DMS53 treated with DMSO at 0.1 percent for 48 hours (cell line): ENCODE measurements around the gene DENND1A.
"Not testable (repeated sequence)": the region's sequence is repeated elsewhere in the genome, so short reads cannot be mapped to it uniquely, and the experiment has no call there.

Experiments used
- DNase-seq: peaks from one replicate; lab custom pipeline; 2025; ENCODE audit not compliant: unreplicated experiment; lab: John Stamatoyannopoulos, UW

DENND1A gene

DNA sequence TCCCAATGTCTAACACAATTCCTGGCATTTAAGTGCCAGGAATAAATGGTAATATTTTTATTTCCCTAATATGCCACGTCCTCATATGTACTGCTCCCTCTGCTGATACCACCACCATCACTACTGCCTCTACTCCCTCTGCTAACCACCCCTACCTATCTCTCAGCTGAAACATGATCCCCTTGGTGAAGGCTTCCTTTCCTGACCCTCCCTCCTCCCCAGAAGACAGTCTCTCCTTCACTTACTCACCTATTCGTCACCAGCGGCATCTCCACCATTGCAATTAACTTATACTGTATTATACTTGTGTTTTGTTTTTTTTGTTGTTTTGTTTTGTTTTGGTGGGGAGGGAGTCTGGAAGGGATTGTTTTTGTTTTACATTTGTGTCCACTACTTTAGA is 4.8 kb downstream of the DENND1A start:
- DNase-seq, result no peak

DNA sequence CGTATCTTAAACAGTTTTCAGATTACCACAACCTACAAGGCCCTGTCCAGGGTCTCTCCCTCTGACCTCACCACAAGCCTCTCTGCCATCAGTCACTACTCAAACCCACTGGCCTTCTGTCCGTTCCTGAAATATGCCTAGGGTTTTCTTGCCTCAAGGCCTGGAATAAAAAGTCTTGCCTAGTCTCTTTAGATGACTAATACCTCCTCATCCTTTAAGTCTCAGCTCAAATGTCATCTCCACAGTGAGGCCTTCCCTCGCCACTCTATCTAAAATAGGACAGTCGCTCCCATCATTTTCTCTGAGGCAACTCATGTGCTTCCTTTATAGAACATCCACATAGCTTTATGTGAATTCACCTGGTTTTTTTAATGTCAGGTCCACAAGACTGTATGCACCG is 5.2 kb downstream of the DENND1A start:
- no peak for DNase-seq

- DNase-seq, result no peak
Measured at GRCh38 chr9:123923884-123924283, 6.0 kb downstream of the DENND1A start.

- no peak for DNase-seq
Measured at GRCh38 chr9:123923377-123923776, 6.5 kb downstream of the DENND1A start.

DNA sequence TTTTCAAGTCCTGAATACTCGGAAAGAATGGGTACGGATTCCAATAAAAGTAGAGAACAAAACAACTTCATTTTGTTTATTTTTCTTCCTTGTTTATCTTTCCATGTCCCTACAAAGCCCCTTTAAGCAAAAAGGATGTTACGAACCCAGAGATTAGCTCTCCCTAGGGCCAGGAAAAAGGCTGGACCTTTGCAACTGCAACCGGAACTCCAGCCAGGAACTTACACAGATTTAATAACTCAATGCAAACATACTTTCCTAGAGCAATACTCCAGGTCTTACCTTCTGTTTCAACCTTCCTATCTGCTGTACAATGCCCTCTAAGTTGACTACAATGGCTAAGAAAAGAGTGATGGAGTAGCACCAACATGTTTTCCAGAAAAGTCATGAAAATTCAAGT is 7.0 kb downstream of the DENND1A start:
- DNase-seq, result no peak

DNA sequence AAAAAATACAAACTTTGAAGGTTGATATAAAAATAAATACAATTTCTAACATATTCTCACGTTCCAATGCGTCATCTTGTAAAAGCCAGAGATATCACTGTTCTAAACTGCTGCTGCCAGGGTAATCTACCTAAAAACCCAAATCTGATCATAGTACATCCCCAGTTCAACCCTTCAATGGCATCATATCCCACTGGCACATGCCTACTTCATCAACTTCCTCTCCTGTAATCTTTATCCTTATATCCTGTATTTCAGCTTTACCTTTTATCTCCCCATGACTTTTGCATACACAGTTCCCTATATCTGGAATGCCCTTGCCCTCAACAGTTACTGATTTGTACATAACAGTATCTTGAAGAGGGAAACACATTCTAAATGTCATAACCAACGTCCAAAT is 7.5 kb downstream of the DENND1A start:
- no peak for DNase-seq

GRCh38 chr9:123914517-123915196 is 15.3 kb downstream of the DENND1A start:
- DNase-seq, result no peak

- no peak for DNase-seq
Measured at GRCh38 chr9:123912167-123912897, 17.6 kb downstream of the DENND1A start.

DNA sequence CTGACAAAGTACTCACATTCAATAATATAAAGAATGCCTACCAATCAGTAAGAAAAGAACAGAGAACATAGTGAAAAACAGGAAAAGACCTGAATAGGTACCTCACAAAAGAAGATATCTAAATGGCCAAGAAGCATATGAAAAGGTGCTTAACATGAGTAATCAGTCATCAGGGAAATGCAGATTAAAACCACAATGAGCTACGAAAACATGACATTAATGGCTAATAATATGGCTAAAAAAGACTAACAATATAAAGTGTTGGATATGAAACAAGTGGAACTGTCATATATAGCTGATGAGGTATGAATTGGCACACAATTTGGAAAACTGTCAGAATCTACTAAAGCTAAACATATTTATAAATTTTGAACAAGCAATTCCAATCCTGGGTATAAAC is 18.9 kb downstream of the DENND1A start:
- DNase-seq, result no peak

GRCh38 chr9:123909192-123909591 is 20.7 kb downstream of the DENND1A start:
- DNase-seq, result not testable (repeated sequence)

- not testable (repeated sequence) for DNase-seq
Measured at GRCh38 chr9:123903550-123903949, 26.4 kb downstream of the DENND1A start.

DNA sequence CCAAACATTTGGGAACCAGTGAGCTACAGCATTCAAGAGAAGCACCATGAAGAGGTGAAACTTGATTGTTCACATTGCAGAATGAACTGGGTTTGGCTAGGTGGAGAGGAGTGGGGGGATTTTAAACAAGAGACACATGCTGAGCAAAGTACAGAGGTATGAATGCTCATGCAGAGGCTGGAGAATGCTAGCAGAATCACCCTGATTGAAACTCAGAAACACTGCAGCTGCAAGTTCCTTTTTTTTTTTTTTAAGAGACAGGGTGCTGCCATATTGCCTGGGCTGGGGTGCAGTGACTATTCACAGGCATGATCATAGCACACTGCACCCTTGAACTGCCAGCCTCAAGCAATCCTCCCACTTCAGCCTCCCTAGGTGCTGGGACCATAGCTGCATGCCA is 35.1 kb downstream of the DENND1A start:
- no peak for DNase-seq

- no peak for DNase-seq
Measured at GRCh38 chr9:123893831-123894460, 36.0 kb downstream of the DENND1A start.

DNA sequence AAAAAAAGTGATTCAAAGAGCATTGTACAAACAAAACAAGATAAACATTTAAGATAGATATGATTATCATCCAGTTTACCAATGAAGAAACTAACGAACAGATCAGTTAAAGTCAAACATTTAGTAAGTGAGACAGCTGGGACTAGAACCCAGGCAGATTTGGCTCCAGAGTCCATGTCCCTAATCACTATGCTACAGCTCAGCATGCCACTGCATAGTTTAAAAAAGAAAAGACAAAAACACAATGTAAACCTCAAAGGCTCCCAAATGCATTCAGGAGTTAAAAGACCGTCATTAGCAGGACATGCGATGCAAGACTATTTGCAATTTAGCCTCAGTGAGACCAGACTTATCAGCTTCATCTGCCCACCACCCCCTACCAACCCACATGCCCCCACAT is 36.8 kb downstream of the DENND1A start:
- DNase-seq, result no peak

DNA sequence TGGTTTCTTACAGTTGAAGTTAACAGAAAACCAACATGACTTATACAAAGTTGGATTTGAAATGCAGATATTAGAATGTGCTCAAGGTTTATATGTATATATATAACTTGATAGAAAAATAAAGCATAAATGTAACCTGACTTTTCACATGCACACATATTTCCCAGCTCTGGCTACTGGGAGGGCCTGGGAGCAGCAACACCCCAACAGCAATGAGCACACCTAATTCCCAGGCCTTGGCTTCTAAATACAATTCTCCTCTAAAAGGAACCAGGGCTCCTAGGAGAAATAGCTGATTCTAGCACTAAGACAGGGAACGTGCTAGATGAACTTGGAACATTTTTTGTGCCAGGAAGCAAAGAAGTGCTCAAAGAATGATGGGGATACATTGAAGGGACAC is 42.1 kb downstream of the DENND1A start:
- no peak for DNase-seq

DNA sequence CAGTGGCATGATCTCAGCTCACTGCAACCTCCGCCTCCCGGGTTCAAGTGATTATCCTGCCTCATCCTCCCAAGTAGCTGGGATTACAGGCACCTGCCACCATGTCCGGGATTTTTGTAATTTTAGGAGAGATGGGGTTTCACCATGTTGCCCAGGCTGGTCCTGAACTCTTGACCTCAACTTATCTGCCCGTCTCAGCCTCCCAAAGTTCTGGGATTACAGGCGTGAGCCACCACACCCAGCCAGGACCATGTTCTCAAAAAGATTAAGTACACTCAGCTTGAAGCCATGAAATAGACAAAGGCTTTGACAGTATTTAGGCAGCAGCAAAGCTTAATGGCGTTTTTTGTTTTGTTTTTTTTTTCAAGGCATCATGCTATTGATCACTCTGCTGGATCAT is 44.1 kb downstream of the DENND1A start:
- DNase-seq, result not testable (repeated sequence)

- no peak for DNase-seq
Measured at GRCh38 chr9:123883634-123884033, 46.3 kb downstream of the DENND1A start.

- no peak for DNase-seq
Measured at GRCh38 chr9:123881604-123882003, 48.3 kb downstream of the DENND1A start.

DNA sequence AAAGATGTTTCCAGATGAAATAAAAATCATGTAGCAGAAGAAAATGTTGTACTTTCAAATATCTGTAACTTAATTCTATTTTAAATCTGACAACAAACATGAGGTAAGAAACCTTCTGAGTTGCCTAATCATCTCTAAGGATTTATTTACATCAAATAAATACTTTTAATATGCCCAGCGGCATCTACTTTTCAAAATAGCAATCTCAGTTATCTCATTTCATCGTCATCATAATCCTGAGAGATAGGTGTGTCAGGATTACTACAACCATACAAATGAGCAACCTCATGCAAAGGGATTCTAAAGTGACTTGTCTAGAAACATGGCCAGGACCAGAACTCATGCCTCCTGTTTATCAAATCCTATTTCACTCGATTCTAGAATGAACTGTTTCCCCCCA is 49.5 kb downstream of the DENND1A start:
- no peak for DNase-seq

DNA sequence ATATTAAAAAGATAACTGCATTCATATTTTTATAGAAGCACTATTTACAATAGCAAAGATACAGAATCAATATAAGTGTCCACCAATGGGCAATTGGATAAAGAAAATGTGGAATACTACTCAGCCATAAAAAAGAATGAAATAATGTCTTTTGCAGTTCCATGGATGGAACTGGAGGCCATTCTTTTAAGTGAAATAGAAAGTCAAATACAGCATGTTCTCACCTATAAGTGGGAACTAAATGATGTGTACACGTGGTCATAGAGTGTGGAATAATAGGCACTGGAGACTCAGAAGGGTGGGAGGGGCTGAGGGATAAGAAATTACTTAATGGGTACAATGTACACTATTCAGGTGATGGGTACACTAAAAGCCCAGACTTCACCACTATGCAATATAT is 53.2 kb downstream of the DENND1A start:
- DNase-seq, result no peak

DNA sequence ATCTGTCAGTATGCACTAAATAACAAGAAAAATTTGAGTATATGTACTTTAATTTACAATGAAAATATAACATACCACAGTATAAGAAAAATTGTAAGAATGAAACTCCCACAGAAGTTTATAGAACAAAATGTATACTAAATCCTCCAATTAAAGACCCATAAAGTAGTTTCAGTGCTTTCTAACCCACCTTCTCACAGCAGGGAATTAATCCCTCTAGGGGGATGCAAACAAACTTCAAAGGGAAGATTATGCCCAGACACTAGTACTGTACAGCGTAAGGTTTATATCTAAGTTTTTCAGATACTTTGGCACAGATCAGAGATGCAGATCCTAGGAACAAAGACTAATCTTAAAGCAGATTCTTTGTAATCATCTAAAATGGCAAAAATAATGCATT is 57.2 kb downstream of the DENND1A start:
- DNase-seq, result no peak

DNA sequence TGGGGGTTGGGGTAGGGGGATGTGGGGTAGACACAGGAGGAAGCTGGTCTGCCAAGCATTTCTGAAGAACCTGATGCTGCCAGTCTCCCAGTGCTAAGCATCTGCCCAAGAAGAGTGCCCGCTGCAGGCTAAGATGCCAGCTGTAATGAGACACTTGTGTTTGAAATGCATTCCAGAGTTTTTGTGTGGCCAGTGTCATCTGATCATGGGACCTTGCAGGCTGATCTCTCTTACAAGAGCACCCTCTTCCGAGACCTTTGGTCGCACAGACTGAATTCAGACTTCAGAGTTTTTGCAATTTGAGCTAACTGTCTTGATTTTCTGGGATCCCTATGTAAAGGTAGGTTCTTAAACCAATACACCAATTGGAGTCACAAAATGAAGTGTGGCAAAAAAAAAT is 58.1 kb downstream of the DENND1A start:
- no peak for DNase-seq
